Ovary (tissue), 9 donors: ENCODE data around the gene ACTN2. TPM values are rescaled to one million over a fixed set of nuclear protein-coding genes. Genes with fewer than 3 reads are reported as not detected.

Experiments used
- DNase-seq, 5 donors: peaks; one replicate each; pipeline ENCODE4 v3.0.0-alpha.2; 2019 to 2020
- H3K27ac ChIP-seq, 2 donors: fragments of 200-600 bp; one replicate each; pipeline versions ENCODE4 v1.5.1 to v1.8.0; 2019 to 2022
- H3K27me3 ChIP-seq: fragments of 200-600 bp; one replicate; pipeline ENCODE4 v1.8.0; 2022
- H3K36me3 ChIP-seq: fragments of 200-600 bp; sonication (generic); one replicate; pipeline ENCODE4 v1.5.1; 2019
- H3K4me1 ChIP-seq: one replicate; pipeline ENCODE4 v1.8.1; 2013; ENCODE audit warnings: mild to moderate bottlenecking, moderate library complexity; ENCODE audit not compliant: insufficient read depth
- H3K4me3 ChIP-seq: fragments of 200-600 bp; sonication (generic); one replicate; pipeline ENCODE4 v1.5.1; 2017
- H3K9me3 ChIP-seq, 2 donors: fragments of 200-600 bp in 1 of 2; sonication (generic) in 1 of 2; one replicate each; pipeline versions ENCODE4 v1.5.1 to v1.8.1; 2013 to 2019; ENCODE audit warnings: mild to moderate bottlenecking in 1 of 2, moderate library complexity in 1 of 2
- CTCF ChIP-seq, 3 donors: fragments of 450-650 bp in 2 of 3; fragments of 200-600 bp in 1 of 3; IDR thresholded peaks; one replicate each; pipeline versions ENCODE4 v1.5.1 to v1.8.0; 2016 to 2022; ENCODE audit warnings: antibody characterized with exemption in 3 of 3, mild to moderate bottlenecking in 1 of 3
- EP300 ChIP-seq: sonication (generic); formaldehyde crosslinking; IDR thresholded peaks from one replicate; pipeline ENCODE4 v1.6.1; 2017; ENCODE audit warnings: antibody characterized with exemption
- POLR2A ChIP-seq: fragments of 450-650 bp; IDR thresholded peaks from one replicate; pipeline ENCODE4 v1.6.1; 2017; ENCODE audit warnings: antibody characterized with exemption, mild to moderate bottlenecking, moderate library complexity
- WGBS, 3 donors: extraction: QIAGEN DNeasy Blood & Tissue Kit in 1 of 3; methylation state at CpG; one replicate each; pipeline versions ENCODE4 v1.1.5 to v1.1.7; 2013 to 2017; 5-methylcytosine and 5-hydroxymethylcytosine counted together
- intact Hi-C, 4 donors: fragments of 100-400 bp; cut with DNase I; formaldehyde crosslinking; loops; one replicate each; pipeline versions ENCODE4 v1.11.0 to v1.15.1; 2022 to 2023
- polyA plus RNA-seq, 2 donors: library from polyadenylated mRNA; stranded (reverse); fragments of 200-250 nt in 1 of 2; fragments of 350-450 nt in 1 of 2; fragmentation: Illumina TruSeq in 1 of 2; extraction: RNeasy Lipid Tissue Mini Kit (QIAGEN cat#74804) in 1 of 2; gene quantifications; one replicate each; pipeline ENCODE4 v1.2.3, GENCODE V29; 2013 to 2014
- total RNA-seq, 7 donors: library from RNA; depleted of rRNA in 2 of 7; stranded (reverse); fragments of >200 nt in 2 of 7; fragmentation: NEBNext Ultra II Directional in 3 of 7; extraction: Animal tissue kit (Norgen Biotek cat#: 25700) in 3 of 7; gene quantifications; one replicate each; pipeline versions ENCODE4 v1.1.0 to v1.2.4, GENCODE V29; 2016 to 2023
- donor health status: DM: no; HTN: no; CAD: no; lungs with moderate emphysema.
- donor health status: DM: no; HTN: no; CAD: no.
- donor health status: Bipolar disorder and iron deficiency.
- donor health status: DM: yes; HTN: yes; CAD: no.
- donor health status: DM: no; HTN: no; CAD: no.
- donor health status: DM: yes; HTN: yes; CAD: no.

ACTN2 gene
- total and polyA plus RNA-seq, 9 donors: 0.34 to 2.7 (median 1.1) TPM

DNA sequence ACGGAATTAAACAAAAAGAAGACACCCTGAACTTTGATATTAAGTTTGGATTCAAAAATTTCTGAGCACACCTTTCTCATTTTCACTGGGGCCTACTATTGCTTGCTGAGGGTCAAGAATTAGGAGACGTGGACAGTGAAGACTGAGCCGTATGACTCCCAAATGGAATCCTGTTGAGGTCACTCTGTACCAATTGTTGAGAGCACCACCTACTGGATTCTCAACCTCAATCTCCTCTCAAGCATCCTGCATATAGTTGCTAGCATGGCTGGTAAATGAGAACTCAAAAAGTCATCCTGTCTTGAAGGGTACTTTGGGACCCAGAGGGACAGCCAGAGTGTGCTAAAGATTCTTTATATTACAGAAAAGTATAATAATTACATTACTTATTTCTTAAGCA is 88.6 kb downstream of the ACTN2 start:
- no peak for DNase-seq
- Histone ChIP-seq H3K9me3 (no peaks in the 10 kb centered on the region), H3K36me3 (no peaks in the 10 kb centered on the region), H3K27me3 (no peaks in the 10 kb centered on the region), H3K4me3 (no peak overlapping the region), H3K4me1 (no peaks in the 10 kb centered on the region), H3K27ac (no peak overlapping the region)
- TF ChIP-seq POLR2A: no peak
- no peak for TF ChIP-seq CTCF (IDR thresholded peaks at IDR 0.05)
- no peak for TF ChIP-seq EP300
- WGBS, 3 donors: 37 to 41% (median 40%) methylated on average over 3 of the region's 3 CpGs
- intact Hi-C loops: loop anchor here in 1 of 4 donors (10.0 kb wide), 1 partner anchor 170 kb away; the partner anchor contains the start of gene HEATR1

GRCh38 chr1:236779312-236779711 is 93.0 kb downstream of the ACTN2 start:
- intact Hi-C loops: loop anchor here in 1 of 4 donors (10.0 kb wide), 1 partner anchor 175 kb away; the partner anchor contains the start of gene HEATR1
- Histone ChIP-seq H3K4me3 (no peak overlapping the region), H3K27me3 (no peaks in the 10 kb centered on the region), H3K36me3 (no peaks in the 10 kb centered on the region), H3K9me3 (no peaks in the 10 kb centered on the region), H3K27ac (no peak overlapping the region), H3K4me1 (no peaks in the 10 kb centered on the region)
- DNase-seq: no peak
- 80 to 92% (median 86%) methylated on average over 2 of the region's 2 CpGs for WGBS, 3 donors
- no peak for TF ChIP-seq EP300
- no peak for TF ChIP-seq CTCF (IDR thresholded peaks at IDR 0.05)
- no peak for TF ChIP-seq POLR2A

DNA sequence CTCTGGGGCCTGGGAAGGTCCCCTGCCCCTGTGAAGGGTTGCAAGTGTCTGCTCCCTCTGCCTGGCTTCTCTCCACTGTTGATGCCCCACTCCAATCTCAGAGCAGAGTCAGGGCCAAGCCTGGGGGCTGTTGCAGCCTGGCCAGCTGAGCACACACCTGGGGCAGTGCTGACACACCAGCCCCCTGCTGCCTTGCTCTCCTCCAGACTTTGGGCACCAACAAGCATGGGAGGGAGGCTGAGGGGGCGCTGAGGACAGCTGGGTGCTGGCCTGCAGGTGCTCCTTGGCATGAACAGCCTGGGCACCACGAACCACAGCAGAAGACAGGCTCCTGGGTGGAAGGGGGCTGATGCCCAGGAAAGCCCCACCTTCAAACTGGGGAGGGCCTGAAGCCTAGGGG is 99.2 kb downstream of the ACTN2 start:
- Histone ChIP-seq H3K27ac (no peak overlapping the region), H3K27me3 (no peaks in the 10 kb centered on the region), H3K36me3 (no peaks in the 10 kb centered on the region), H3K9me3 (no peaks in the 10 kb centered on the region), H3K4me3 (no peak overlapping the region), H3K4me1 (no peaks in the 10 kb centered on the region)
- intact Hi-C loops: no loop called here
- 72 to 93% (median 83%) methylated on average over 2 of the region's 2 CpGs for WGBS, 3 donors
- DNase-seq: no peak
- TF ChIP-seq CTCF (IDR thresholded peaks at IDR 0.05) (no peak), POLR2A (no peak), EP300 (no peak)

- intact Hi-C loops: no loop called here
- Histone ChIP-seq H3K36me3 (no peaks in the 10 kb centered on the region), H3K4me3 (no peak overlapping the region), H3K27ac (no peak overlapping the region), H3K9me3 (no peaks in the 10 kb centered on the region), H3K27me3 (no peaks in the 10 kb centered on the region), H3K4me1 (no peaks in the 10 kb centered on the region)
- TF ChIP-seq EP300 (no peak), POLR2A (no peak), CTCF (IDR thresholded peaks at IDR 0.05) (no peak)
- DNase-seq: no peak
- 95 to 97% (median 96%) methylated on average over 16 of the region's 16 CpGs for WGBS, 3 donors
Measured at GRCh38 chr1:236786453-236786852, 100.2 kb downstream of the ACTN2 start.
